SU-DHL-6 (cell line): ENCODE measurements around the gene KCNK3.

Source experiments
- H2AFZ ChIP-seq: fragments of 200-600 bp; sonication (generic); 2 replicates; pipeline ENCODE4 v1.6.1; 2014; ENCODE audit warnings: low read depth, mild to moderate bottlenecking, moderate library complexity, mixed read lengths, antibody characterized with exemption, low read length; ENCODE audit not compliant: severe bottlenecking
- H3F3A ChIP-seq: fragments of 200-600 bp; shearing (Covaris generic); 2 replicates; pipeline ENCODE4 v1.6.0; 2016; ENCODE audit warnings: antibody characterized with exemption, mild to moderate bottlenecking; ENCODE audit not compliant: insufficient read depth
- H3K27ac ChIP-seq: fragments of 200-600 bp; sonication (generic); 2 replicates; pipeline ENCODE4 v1.5.1; 2016; ENCODE audit warnings: low read depth, mild to moderate bottlenecking, low read length, moderate library complexity, mixed read lengths
- H3K27me3 ChIP-seq: fragments of 200-600 bp; sonication (generic), shearing (Covaris generic); 2 replicates; pipeline ENCODE4 v1.6.0; 2014; ENCODE audit warnings: mild to moderate bottlenecking, low read length
- H3K36me3 ChIP-seq: fragments of 200-600 bp; sonication (generic); 2 replicates; pipeline ENCODE4 v1.6.1; 2014; ENCODE audit warnings: mild to moderate bottlenecking, low read length, mixed read lengths
- H3K4me2 ChIP-seq: fragments of 300-600, 200-600 bp; shearing (Covaris generic), sonication (generic); 2 replicates; pipeline ENCODE4 v1.6.0; 2014; ENCODE audit warnings: low read length, low read depth, mild to moderate bottlenecking; ENCODE audit not compliant: poor library complexity, severe bottlenecking
- H3K4me3 ChIP-seq: fragments of 200-600 bp; sonication (generic); 2 replicates; pipeline ENCODE4 v1.5.1; 2014; ENCODE audit warnings: antibody characterized with exemption, low read length, mild to moderate bottlenecking, mixed read lengths; ENCODE audit not compliant: insufficient read depth, poor library complexity, severe bottlenecking
- H3K79me2 ChIP-seq: fragments of 200-600 bp; sonication (generic); 2 replicates; pipeline ENCODE4 v1.6.1; 2014; ENCODE audit warnings: mild to moderate bottlenecking, low read length, moderate library complexity; ENCODE audit not compliant: insufficient read depth
- H3K9ac ChIP-seq: fragments of 200-600 bp; sonication (generic); 2 replicates; pipeline ENCODE4 v1.7.0; 2014; ENCODE audit warnings: mild to moderate bottlenecking, low read length
- H3K9me2 ChIP-seq: fragments of 200-600 bp; sonication (generic); replicated peaks from 2 replicates; pipeline ENCODE4 v1.6.1; 2014; ENCODE audit warnings: low read length; ENCODE audit not compliant: insufficient read depth
- H3K9me3 ChIP-seq: fragments of 200-600 bp; sonication (generic); 2 replicates; pipeline ENCODE4 v1.6.1; 2014; ENCODE audit warnings: low read length, mixed read lengths; ENCODE audit not compliant: insufficient read depth
- H4K20me1 ChIP-seq: fragments of 200-600 bp; sonication (generic); 2 replicates; pipeline ENCODE4 v1.6.1; 2014; ENCODE audit warnings: low read depth, mild to moderate bottlenecking, antibody characterized with exemption, low read length, moderate library complexity, mixed read lengths
- EZH2phosphoT487 ChIP-seq: fragments of 200-600 bp; sonication (generic), shearing (Covaris generic); conservative IDR thresholded peaks from 2 replicates; pipeline ENCODE4 v1.6.1; 2018; ENCODE audit warnings: mild to moderate bottlenecking, antibody characterized with exemption, low read length, moderate library complexity, mixed read lengths
- TF ChIP-seq, protein P1 (sequence below): fragments of 200-600 bp; sonication (generic); IDR thresholded peaks from one replicate; pipeline ENCODE4 v1.5.1; 2017; ENCODE audit warnings: antibody characterized with exemption, mild to moderate bottlenecking, low read length, moderate library complexity; ENCODE audit not compliant: insufficient read depth, poor library complexity, severe bottlenecking

KCNK3 gene

GRCh38 chr2:26722328-26722727, 29.8 kb downstream of the KCNK3 start:
- Histone ChIP-seq H3F3A (no peaks in the 10 kb centered on the region), H3K9me3 (no peaks in the 10 kb centered on the region), H2AFZ (no peak overlapping the region), H3K4me2 (no peak overlapping the region), H3K27me3 (no peaks in the 10 kb centered on the region), H3K27ac (no peak overlapping the region), H3K79me2 (no peaks in the 10 kb centered on the region), H3K36me3 (no peaks in the 10 kb centered on the region), H3K9ac (no peak overlapping the region), H4K20me1 (no peaks in the 10 kb centered on the region), H3K9me2 (no peaks in the 10 kb centered on the region), H3K4me3 (no peak overlapping the region)
- TF ChIP-seq EZH2phosphoT487, result no peak
- TF ChIP-seq, protein P1, sequence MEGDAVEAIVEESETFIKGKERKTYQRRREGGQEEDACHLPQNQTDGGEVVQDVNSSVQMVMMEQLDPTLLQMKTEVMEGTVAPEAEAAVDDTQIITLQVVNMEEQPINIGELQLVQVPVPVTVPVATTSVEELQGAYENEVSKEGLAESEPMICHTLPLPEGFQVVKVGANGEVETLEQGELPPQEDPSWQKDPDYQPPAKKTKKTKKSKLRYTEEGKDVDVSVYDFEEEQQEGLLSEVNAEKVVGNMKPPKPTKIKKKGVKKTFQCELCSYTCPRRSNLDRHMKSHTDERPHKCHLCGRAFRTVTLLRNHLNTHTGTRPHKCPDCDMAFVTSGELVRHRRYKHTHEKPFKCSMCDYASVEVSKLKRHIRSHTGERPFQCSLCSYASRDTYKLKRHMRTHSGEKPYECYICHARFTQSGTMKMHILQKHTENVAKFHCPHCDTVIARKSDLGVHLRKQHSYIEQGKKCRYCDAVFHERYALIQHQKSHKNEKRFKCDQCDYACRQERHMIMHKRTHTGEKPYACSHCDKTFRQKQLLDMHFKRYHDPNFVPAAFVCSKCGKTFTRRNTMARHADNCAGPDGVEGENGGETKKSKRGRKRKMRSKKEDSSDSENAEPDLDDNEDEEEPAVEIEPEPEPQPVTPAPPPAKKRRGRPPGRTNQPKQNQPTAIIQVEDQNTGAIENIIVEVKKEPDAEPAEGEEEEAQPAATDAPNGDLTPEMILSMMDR, result no peak

DNA sequence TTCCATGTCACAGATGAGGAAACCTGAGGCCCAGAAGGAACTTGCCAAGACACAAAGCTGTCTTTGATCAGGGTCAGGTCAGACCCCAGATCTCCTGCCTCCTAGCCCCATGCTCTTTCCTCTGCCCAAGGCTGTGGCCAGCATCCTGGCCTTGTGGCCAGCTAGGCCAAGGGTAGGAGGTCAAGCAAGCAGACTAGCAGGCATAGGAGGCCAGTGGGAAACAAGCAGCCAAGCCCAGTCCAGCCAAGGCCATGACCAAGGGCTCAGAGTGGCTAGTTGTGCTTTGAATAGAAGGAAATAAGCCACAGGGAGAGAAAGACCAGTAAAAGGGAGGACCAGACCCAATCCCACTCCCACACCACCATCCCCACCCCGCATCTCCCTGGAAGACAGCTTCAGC, 30.4 kb downstream of the KCNK3 start:
- Histone ChIP-seq H3K4me3 (no peak overlapping the region), H3K9ac (no peak overlapping the region), H4K20me1 (no peaks in the 10 kb centered on the region), H3K4me2 (no peak overlapping the region), H3K36me3 (no peaks in the 10 kb centered on the region), H3K9me2 (no peaks in the 10 kb centered on the region), H3F3A (no peaks in the 10 kb centered on the region), H3K79me2 (no peaks in the 10 kb centered on the region), H2AFZ (no peak overlapping the region), H3K9me3 (no peaks in the 10 kb centered on the region), H3K27ac (no peak overlapping the region), H3K27me3 (no peaks in the 10 kb centered on the region)
- TF ChIP-seq EZH2phosphoT487, result no peak
- TF ChIP-seq, protein P1, result no peak

DNA sequence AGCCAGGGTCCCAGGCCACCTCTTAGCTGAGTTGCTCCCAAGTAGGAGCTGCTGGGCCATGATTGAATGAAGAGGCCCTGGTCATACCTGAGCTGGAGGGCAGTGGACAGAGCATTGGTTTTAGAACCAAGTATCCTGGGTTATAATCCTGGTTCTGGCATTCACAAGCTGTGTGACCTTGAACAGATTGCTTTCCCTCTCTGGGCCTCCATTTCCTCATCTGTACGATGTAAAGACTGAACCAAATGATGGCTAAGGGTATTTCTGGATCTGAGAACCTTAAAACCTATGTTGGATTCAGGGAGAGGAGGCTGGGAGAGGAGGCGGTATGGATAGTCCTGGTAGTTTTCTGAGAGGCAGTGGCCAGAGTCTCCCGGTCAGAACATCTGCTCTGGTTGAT, 31.0 kb downstream of the KCNK3 start:
- Histone ChIP-seq H3F3A (no peaks in the 10 kb centered on the region), H4K20me1 (no peaks in the 10 kb centered on the region), H3K79me2 (no peaks in the 10 kb centered on the region), H3K4me2 (no peak overlapping the region), H3K27ac (no peak overlapping the region), H3K9ac (no peak overlapping the region), H3K36me3 (no peaks in the 10 kb centered on the region), H3K27me3 (no peaks in the 10 kb centered on the region), H3K4me3 (no peak overlapping the region), H3K9me2 (no peaks in the 10 kb centered on the region), H3K9me3 (no peaks in the 10 kb centered on the region), H2AFZ (no peak overlapping the region)
- no peak for TF ChIP-seq EZH2phosphoT487
- TF ChIP-seq, protein P1, result no peak
